ENCODE measurements around the gene TULP3. TPM values are rescaled to one million over a fixed set of nuclear protein-coding genes. Genes with fewer than 3 reads are reported as not detected.

Gene TULP3
- total RNA-seq, 1 donor from 2014 or later: 35.0 TPM

DNA sequence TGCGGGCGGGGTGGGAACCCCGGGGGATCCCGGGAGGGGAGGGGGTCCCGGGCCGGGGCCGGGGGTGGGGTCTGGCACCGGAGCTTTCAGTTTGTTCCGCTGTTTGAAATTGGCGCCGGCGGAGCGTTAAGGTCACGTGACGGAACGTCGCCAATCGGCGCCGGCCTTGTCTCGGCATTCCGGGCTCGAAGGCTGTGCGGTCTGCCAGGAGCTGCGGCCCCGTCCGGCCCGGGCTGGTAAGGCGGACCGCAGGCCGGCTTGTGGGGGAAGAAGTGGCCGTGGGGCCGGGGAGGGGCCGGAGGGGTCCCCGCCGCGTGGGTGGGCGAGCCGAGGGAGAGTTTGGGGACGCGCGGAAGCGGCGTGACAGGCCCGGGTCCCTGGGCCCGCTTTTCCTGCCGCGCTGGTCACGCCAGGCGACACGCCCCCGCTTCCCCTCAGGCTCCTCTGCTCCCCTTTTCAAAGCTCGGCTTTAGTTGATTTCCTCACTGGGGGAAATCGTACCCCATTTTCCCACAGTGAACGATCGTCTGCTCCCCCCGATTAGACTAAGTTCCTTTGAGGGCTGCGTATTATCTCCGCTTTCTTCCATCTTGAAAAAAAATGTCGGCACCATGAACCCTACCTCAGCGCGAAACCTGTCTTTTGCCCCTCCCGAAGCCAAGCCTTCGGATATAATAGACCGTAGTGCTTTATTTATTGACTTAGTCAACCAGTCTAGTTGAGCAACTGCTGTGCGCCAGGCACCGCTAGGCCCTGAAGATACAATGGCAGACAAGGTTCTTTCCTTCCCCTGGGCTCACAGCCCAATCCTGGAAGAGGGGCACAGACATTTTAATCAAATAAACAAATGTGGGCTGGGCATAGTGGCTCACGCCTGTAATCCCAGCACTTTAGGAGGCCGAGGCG lies 13.4 kb upstream of the TULP3 start, which contains the start of the genes FOXM1 and RHNO1:
TSS of gene FOXM1 (minus strand) at position 128 of the 906 bp plus-strand sequence. CDS start 2,696 bp downstream, outside the sequence.
TSS of gene RHNO1 (plus strand) at position 177 of the 906 bp plus-strand sequence. CDS start 8,144 bp downstream, outside the sequence.
- DNase-seq (ENCODE audit: low read depth): peak; percentile 92

DNA sequence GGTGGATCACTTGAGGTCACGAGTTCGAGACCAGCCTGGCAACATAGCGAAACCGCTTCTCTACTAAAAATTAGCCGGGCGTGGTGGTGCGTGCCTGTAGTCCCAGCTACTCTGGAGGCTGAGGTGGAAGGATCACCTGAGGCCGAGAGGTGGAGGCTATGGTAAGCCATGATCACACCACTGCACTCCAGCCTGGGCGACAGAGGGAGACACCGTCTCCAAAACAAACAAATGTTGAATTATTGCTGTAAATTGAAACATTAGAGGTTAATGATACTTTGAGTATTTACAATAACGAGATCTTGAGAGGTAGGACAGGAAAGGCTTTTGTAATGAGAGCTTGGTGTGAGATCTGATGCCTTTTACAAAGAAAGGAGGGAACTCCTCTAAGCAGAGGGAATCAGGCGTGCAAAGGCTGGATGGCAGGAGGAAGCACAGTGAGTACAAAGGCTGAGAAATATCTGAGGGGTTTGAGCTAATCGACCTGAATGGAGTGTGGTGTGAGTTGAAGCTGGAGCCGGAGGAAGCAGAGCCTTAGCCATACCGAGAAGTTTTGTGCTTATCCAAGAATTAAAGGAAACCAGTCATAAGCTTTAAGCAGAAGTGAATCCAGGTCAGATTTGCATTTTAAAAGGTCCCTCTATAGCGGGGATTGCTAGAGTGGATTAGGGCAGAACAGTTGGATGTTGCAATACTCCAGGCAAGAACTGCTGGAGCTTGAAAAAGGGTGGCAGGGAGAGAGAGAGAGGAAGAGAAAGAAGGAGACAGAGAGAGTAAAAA lies 12.5 kb upstream of the TULP3 start:
- DNase-seq (ENCODE audit: low read depth): peak; percentile 12

DNA sequence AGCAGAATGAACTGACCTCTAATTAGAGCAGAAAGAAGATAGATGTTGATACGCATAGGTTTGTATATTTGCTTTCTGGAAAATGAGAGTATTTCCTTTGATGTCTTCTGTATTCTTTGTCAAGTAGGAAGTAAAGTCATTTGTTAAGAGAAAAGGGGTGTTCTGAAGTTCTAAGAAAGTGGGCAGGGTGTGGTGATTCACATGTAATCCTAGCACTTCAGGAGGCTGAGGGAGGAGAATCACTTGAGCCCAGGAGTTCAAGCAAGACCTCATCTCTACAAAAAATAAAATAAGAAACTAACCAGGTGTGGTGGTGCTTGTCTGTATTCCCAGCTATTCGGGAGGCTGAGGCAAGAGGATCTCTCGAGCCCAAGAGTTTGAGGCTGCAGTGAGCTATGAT lies 10.8 kb upstream of the TULP3 start:
- no peak for DNase-seq (ENCODE audit: low read depth)

DNA sequence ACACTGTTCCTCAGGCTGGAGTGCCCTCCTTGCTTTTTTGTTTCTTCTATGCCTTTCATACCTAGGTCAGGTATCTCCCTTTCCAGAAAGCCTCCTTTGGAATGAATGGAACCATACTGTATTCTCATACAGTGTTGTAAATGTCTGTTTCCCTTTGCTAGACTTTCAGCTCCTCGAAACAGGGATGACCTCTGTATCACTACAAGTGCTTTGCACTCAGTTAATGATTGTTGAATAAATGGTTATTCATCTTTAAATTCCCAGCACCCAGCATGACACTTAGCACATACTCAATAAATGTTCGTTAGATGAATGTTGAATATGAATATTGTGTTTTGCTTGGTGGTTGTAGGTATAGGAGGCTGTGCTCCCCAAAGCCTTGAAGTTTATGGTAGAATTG lies 5.9 kb upstream of the TULP3 start:
- no peak for DNase-seq (ENCODE audit: low read depth)

DNA sequence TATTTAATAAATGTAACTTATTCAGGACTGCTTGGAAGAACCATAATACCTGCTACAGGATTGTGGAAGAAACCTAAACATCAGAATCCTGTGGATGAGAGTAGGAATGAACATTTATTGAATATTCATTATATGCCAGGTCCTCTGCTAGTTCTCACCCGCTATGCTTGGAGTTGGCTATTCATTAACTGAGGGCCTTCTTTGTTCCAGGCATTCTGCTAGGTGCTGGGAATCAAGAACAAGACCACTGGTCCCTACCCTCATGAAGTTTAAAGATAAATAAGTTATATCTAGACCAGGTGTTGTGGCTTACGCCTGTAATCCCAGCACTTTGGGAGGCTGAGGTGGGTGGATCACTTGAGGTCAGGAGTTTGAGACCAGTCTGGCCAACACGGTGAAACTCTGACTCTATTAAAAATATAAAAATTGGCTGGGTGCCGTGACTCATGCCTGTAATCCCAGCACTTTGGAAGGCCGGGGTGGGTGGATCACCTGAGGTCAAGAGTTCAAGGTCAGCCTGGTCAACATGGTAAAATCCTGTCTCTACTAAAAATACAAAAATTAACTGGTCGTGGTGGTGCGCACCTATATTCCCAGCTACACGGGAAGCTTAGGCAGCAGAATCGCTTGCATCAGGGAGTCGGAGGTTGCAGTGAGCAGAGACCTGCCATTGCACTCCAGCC lies 3.8 kb upstream of the TULP3 start:
- DNase-seq (ENCODE audit: low read depth): no peak

DNA sequence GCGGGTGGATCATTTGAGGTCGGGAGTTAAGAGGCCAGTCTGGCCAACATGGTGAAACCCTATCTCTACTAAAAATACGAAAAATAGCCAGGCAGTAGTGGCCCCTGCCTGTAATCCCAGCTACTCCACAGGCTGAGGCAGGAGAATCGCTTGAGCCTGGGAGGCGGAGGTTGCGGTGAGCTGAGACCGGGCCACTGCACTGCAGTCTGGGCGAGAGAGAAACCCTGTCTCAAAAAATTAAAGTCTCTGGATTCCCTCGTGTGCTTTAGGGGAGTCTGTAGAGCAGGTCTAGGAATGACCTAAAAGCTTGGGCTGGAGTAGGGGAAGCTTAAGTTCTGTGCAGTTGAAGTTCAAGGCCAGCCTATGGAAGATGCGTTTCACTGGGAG lies 697 bp upstream of the TULP3 start:
- no peak for DNase-seq (ENCODE audit: low read depth)

DNA sequence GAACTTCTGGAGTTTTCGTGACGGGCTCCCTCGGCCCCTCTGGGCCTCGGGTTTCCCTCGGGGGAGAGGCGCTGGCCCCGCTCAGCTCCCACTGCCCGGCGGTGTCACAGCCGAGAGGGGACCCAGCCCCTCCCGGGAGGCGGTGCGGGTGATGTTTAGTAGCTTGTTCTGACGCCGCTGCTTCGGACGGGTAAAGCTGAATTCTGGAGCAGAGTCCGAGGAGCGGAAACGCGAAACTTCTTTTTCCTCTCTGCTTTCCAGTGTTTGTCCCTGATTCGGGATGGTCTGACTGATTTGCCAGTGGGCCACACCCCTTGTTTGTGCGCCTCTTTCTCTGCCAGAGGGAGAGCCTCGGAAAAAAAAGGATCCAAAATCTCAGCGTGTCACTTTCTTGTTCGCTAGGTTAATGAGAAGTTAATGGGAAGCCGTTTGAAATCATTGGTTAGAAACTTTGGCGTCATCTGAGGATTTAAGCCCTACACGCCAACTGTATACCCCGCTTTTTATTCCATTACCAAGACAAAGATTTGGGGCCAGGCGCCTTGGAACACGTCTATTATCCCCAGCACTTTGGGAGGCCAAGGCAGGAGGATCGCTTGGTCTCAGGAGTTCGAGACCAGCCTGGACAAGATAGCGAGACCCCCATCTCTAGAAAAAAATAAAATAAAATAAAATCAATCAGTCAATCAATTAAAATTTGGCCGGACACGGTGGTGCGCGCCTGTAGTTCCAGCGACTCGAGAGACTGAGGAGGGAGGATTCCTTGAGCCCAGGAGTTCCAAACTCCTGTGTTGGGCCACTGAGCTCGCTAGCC lies 756 bp downstream of the TULP3 start:
- DNase-seq (ENCODE audit: low read depth): peak; percentile 72

DNA sequence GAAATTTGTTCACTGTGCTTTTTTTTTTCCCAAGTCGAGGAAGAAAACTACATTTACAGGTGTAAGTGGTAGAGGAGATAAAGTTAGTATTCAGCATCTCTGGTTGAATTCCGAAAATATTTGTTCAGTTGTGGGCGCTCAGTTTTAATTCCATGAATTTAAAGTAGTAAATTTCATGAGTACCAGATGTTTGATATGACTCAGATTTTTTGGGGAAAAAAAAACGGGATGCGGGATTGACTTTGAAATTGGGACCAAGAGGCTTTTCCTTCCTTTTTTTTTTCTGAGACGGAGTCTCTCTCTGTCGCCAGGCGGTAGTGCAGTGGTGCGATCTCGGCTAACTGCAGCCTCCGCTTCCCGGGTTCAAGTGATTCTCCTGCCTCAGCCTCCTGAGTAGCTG lies 1.6 kb downstream of the TULP3 start:
- DNase-seq (ENCODE audit: low read depth): no peak

DNA sequence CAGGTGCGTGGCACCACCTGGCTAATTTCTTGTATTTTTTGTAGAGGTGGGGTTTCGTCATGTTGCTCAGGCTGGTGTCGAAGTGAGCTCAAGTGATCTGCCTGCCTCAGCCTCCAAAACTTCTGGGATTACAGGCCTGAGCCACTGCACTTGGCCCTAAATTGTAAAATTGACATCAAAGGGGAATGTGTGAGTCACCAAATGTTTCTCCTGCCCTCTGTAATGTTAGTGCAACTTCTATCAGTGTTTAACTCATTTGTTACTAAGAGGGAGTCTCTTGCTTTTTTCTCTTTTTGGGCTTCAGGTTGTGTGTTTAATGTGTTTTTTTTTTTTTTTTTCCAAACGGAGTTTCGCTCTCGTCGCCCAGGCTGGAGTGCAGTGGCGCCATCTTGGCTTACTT lies 2.3 kb downstream of the TULP3 start:
- peak; percentile 64 for DNase-seq (ENCODE audit: low read depth)

DNA sequence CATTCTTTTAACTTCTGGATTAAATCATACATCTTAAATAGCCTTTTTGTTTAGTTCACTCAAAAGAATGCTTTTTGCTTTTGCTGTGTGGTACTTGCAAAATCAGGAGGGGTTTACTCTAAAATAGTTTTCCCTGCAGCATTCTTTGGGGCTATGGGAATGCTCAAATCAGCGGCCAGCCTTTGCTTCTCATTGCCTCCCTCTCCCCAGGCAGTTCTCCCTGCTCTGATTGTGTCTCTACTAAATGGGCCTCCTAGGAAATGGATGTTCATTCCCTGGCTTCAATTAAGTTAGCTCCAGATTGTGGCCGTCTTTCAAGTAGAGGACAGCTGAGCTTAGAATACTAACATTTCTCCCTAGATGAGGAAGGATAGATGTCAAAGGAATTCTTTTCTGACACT lies 4.4 kb downstream of the TULP3 start:
- DNase-seq (ENCODE audit: low read depth): no peak

DNA sequence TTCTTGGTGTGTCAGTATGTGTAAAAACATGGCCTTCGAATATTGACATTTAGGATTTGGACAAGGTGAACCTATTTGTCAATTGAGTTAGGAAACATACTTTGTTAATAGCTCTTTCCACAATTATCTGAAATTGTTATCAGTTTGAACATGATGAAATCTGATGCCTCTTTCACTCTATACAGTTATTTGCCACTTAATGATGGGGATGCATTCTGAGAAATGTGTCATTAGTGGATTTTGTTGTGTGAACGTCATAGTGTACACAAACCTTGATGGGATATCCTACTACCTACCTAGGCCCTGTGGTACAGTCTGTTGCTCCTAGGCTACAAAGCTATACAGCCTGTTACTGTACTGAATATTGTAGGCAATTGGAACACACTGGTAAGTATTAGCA lies 4.8 kb downstream of the TULP3 start:
- DNase-seq (ENCODE audit: low read depth): no peak

DNA sequence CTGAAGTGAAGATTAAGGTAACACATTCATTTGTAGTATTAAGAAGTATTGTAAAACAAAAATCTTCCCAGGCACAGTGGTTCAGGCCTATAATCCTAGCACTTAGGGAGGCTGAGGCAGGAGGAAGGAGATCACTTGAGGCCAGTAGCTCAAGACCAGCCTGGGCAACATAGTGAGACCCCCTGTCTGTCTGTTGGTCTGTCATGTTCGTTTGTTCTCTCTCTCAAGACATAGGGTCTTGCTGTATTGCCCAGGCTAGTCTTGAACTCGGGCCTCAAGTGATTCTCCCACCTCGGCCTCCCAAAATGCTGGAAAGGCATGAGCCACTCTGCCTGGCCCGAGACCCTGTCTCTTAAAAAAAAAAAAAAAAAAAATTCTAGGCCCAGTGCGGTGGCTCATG lies 6.7 kb downstream of the TULP3 start:
- DNase-seq (ENCODE audit: low read depth): no peak

DNA sequence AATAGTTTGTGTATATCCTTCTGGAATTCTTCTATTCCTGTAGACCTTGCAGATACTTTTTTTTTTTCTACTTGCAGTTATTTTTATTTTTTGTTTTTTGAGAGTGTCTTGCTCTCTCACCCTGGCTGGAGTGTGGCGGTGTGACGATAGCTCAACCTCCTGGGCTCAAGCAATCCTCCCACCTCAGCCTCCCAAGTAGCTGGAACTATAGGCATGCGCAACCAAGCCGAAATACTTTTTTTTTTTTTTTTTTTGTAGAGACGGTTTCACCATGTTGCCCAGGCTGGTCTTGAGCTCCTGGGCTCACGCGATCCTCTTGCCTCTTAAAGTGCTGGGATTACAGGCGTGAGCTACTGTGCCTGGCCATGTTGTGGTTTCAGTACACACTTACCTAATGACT lies 10.0 kb downstream of the TULP3 start:
- DNase-seq (ENCODE audit: low read depth): no peak

DNA sequence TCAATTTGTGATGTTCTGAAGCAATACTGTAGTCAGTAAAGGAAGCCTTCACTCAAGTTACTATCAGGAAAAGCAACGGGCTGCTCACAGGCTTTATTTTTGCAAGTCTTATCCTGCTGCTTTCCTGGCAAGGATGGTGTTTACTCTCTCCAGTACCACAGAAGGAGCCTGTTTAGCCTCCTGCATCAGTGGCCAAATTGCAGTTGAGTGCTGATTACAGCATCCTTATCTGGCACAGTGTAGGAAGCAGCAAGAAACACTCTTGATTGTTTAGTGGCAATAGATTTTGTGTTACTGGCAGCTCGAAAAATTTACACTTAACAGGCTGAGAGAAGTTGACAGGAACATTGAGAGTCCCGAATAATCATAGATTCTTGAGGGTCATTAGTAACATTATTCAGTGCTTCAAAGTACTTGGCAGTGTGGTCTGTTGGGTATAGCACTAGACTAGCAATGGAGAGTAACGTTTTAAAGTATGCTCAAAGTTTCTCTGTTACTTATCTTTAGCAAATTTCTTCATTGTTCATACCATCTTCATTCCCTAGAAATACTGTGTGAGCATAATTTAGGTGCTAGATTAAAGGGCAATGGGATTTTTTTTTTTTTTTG lies 11.7 kb downstream of the TULP3 start:
- DNase-seq (ENCODE audit: low read depth): no peak

DNA sequence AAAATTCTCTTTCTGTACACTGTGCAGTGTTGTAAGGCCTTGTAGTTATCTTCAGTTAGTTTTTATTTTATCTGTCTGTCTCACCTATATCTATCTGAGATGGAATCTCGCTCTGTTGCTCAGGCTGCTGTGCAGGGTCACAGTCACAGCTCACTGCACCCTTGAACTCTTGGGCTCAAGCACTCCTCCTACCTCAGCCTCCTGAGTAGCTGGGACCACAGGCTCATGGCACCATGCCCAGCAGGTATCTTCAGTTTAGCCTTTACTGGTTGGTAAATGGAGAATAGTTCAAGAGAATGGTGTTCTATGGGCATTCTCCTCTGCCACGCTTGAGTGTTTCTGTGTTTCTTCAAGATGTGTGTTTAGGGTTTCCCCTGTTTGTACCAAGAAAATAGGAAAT lies 13.6 kb downstream of the TULP3 start:
- no peak for DNase-seq (ENCODE audit: low read depth)

DNA sequence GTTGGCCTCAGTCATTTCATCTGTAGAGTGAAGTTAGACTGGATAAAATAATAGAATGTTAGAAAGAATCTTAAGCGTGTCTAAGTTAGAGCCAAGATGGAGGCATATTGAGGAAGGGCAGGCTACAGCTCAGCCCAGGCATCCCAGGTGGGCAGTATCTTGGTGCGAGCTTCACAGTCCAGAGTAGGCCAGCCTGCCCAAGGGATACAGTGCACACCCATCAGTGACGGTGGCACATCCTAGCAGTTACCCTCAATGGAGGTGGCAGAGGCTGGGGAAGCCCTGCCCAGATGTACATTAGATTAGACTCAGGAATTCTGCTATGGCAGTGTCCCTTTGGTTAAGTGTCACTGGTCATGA lies 21.5 kb downstream of the TULP3 start:
- no peak for DNase-seq (ENCODE audit: low read depth)

DNA sequence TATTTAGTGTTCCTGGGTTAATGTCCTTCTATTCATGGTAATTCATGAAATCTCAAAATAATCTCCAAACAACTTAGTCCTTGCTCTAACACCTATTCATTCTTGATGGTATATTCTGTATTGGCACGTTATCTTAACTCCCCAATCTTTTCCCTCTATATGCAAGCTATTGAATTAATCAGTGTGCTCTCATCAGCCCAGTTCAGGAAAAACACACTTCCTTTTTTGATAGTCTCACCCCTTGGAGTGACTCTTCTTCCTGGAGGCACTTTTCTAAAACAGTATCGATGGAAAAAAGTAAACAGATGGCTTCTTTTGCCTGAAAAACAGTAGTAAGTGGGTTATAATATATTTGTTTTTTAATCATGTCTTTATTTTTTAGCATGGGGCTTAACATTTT lies 28.6 kb downstream of the TULP3 start:
- no peak for DNase-seq (ENCODE audit: low read depth)

DNA sequence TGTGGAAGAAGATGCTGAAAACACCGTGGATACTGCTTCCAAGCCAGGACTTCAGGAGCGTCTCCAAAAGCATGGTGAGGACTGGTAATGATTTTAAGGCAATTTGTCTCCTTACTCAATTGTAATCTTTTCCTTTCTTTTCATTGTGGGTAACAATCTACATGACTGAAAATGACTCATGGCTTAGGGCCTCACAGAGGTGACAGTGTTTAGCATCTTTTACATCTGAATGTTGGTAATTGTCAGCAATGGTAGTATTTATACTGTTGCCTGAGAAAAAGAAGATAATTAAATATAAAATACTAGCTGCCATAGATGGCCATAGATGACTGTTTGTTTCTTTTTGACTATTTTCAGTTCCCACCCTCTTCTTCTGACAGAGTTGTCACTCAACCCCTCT lies 31.6 kb downstream of the TULP3 start:
- no peak for DNase-seq (ENCODE audit: low read depth)

DNA sequence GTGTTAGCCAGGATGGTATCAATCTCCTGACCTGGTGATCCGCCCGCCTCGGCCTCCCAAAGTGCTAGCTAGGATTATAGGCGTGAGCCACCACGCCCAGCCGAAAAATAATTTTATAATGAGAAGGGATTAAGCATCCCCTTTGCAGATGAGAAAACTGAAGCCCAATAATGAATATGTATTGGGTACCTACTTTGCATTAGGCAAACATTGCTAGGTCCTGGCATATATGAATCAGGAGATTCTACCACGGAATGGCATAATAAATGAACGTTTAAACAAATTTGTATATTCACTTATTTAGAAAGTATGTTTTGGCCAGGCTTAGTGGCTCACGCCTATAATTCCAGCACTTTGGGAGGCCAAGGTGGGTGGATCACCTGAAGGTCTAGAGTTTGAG lies 32.4 kb downstream of the TULP3 start:
- DNase-seq (ENCODE audit: low read depth): no peak

DNA sequence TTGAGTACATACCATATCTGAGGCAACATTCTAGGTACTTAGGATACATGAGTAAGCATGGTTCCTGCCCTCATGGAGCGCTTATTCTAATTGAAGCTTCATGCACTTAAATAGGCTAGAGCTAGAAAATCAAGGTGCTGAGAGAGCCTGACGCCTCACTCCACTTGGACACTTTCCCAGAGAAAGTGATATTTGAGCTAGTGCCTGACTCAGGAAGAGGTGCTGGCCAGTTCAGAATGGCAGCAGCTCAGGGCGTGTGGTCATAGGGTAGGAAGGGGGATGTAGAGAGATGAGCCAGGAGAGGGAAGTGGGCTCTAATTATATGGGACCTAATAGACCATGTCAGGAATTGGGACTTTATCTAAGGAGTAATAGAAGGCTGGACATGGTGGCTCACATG lies 33.3 kb downstream of the TULP3 start:
- peak; percentile 71 for DNase-seq (ENCODE audit: low read depth)

All from myocyte (in vitro differentiated cells).